Stimulated activated CD4-positive, alpha-beta T cell treated with anti-CD3 and anti-CD28 coated beads, Interleukin-12 subunit alpha, Interleukin-12 subunit beta, amount 100 ng/mL, for 48 hours (primary cell): Measurements from ENCODE around the gene CCDC149.

Experiments
- DNase-seq, 3 donors: peaks; one replicate each; pipeline ENCODE4 v3.0.0-alpha.2; 2020; ENCODE audit warnings: low read depth in 2 of 3, low spot score in 1 of 3

CCDC149 gene

DNA sequence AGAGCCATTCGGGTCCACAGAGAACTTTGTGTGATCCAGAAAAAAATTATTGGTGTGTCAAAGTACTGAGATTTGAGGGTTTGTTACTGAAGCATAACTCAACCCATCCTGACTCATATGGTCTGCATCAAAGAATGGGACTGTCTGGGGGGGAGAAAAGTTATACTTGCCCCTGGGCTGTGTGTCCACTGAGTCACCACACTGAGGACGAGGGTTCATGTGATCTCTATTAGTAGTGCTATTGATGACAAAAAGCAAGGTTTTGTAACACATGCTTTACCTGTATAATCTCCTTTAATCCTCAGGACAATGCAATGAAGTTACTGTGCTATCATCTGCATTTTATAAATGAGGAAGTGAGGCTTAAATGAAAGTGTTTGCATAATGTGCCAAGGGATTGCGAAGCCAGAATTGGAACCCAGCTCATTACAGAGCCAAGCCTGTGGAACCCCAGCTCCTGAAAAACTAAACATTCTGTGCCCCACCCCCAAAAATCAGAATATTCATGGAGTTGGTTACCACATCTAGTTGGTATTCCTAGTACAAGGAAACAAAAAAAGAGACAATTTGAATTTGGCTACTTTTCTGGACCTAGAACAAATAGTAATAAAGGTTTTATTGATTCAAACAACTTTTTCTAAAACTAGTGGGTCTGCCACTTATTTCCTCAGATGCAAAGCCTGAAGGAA is 31.2 kb downstream of the CCDC149 start:
- no peak for DNase-seq

DNA sequence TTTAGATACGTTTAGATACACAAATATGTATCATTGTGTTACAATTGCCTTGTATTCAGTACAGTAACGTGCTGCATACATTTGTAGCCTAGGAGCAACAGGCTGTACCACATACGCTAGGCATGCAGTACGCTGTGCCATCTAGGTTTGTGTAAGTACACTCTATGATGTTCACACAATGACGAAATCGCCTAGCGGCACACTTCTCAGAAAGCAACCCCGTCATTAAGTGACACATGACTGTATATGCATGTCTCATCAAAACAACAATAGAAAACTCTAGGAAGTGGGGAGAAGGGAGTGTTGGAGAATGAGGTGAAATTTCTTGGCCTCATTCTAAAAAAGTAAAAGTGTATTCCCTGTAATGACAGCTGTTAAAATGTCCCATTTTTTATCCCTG is 32.7 kb downstream of the CCDC149 start:
- no peak for DNase-seq

DNA sequence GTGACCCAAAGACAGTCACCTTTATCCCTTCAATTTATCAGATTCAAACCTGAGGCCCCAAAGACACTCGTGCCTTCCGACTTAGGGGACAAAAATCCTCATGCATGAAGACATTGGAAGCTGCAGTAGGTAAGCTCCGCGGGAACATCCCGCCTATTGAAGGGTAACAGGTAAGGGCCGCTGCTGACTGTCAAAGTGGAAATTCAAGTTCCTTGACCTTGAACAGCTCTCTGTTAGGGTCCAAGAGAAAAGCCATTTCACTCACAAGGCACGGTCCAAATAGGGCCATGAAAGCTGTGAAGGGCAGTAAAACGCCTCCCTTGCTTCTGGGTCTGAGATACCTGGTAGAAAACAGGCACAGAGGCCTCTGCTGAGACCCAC is 34.2 kb downstream of the CCDC149 start:
- no peak for DNase-seq

DNA sequence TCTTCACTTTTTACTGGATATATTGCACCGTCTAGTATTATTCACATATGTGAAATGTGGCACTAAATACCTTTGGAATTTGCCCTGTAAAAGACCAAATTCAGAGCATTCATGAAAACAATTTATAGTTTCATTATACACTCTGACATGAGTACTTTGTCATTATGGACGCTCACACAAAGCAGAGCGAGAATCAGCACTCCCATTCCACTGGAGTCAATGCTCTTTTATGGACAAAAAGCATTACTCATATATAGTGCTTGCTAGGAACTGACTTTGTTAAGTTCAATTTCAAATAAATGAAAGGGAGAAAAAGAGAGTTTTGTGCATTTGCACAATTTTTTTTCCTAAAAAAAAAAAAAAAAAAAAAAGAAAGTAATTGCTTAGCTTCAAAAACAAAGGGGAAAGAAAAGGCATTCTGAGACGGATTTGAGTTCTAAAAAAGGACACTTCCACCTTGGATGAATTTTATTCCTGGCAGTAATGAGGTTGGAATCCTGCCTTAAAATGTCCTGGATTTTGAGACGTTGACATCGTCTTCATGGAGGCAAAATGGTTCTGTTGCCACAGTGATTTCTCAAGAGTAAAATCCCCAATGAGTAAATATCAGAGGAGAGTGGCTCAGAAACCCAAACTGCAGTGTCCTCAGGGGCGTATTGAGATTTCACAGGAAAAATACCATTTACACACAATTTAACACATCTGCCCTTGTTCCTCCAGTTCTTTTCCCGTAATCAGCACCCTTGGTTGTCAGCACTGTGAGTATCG is 34.8 kb downstream of the CCDC149 start:
- no peak for DNase-seq

DNA sequence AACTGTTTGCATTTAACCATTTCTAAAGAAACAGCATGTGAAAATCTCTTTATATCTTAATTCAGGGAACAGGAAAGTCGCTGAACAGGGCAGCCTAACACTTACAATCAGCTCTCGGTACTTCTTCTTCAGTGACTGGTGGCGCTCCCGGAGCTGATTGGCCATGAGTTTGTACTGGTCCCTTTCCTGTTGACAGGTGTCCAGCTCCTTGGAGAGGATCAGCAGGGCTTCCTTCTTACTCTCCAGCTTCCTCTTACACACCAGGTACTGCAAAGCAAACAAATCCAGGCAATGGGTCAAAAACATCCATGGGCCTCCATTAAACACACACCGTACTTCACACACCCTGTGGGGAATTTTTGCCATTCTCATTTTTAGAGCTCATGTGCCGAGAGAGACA is 36.4 kb downstream of the CCDC149 start:
- DNase-seq, result no peak

DNA sequence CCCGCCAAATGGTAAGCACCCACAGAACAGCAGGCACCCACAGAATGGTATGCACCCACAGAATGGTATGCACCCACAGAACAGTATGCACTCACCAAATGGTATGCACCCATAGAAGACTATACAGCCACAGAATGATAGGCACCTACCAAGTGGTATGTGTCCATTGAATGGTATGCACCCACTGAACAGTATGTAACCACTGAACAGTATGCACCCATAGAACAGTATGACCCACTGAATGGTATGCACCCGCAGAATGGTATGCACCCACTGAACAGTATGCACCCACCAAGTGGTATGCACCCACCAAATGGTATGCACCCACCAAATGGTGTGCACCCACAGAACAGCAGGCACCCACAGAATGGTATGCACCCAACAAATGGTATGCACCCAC is 40.1 kb downstream of the CCDC149 start:
- DNase-seq, result no peak

DNA sequence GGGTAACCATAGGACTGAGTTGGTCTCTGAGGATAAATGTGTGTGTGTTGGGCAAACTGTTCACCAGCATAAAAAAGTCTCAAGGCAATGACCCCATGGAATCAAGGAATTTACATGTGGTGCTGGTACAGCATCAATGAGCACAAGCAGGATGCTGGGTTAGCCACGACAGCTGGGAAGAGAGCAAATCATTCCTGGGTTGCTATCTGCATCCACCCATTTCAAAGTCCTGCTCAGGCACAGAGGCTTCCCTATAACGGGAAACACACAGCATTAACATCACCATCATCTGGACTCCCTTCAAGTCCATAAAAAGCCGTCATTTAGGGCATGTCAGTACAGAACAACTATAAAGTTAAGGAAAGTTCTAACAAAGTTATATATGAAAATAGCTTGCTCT is 41.6 kb downstream of the CCDC149 start:
- DNase-seq, result no peak

DNA sequence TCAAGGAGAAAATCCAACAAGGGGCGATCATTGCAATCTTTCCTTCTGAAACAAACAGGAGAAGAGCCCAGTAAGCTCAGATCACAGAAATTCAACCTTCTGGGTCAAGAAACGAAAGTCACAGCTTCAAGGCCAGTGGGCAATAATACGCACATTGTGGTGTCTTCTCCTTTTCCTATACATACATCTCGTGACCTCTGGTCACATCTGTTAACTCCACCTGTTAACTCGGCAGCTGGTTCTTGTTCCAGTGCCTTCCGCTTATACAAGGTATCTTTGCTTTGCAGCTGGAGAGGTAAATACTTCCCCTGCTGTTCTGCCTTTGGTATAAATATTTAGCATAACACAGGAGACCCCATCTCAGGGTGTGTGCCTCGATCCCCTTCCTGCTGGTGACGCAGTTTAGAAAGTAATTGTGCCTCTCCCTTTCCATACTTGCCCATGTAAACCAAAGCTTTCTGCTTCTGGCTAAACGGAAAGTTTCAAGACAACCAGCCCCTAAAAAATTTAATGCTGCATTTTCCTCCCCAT is 45.0 kb downstream of the CCDC149 start:
- DNase-seq, result no peak

DNA sequence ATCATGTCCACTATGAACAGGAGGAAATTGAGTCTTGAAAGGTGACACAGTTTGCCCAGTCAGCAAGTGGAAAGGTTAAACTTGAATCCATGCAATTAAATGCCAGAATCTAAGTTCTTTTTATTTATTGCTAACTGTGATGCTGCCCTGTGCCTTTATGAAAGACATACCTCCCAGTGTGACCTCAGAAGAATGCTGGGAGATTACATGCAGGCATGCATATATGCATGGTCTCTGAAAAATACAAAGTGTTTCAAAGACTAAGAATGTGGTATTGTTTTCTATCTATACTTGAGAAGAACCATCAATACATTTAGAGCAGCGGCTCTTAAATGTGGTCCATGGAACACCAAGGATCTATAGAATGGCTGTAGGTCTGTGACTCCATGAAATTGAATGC is 45.6 kb downstream of the CCDC149 start:
- no peak for DNase-seq

DNA sequence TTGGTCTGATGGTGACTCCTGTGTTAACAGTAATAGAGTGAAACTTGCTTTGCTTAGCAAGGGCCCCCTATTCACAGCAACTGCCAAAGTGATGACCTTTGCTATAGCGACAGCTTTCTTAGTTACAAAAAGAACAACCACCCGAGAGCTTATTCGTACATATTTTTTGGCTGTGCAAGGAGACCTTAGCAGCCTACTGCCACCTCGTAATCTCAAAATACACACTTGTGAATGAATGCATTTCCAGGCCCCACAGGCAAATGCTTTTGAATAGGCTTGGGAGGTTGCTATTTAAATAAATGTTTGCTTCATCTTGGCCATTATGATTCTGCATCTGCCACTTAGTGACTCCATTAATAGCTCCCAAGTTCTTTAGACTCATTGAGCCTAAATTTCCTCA is 47.4 kb downstream of the CCDC149 start:
- no peak for DNase-seq

DNA sequence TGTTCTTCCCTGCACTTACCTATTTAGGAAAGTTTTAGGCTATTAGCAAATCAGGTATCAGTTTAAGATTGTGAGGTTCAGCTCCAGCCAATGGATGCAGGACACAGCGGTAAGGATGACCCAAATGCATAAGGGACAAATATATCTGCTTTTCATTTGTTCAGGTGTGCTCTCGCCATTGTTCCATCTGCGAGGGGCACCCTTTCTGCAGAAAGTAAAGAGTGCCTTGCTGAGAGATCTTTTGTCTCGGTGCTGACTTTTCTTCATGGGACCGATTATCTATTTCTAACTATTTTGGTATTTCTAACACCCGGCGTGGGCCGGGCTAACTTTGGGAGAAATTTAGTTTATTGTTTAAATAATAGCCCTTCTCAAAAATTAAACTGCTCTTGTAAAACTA is 49.0 kb downstream of the CCDC149 start:
- no peak for DNase-seq

DNA sequence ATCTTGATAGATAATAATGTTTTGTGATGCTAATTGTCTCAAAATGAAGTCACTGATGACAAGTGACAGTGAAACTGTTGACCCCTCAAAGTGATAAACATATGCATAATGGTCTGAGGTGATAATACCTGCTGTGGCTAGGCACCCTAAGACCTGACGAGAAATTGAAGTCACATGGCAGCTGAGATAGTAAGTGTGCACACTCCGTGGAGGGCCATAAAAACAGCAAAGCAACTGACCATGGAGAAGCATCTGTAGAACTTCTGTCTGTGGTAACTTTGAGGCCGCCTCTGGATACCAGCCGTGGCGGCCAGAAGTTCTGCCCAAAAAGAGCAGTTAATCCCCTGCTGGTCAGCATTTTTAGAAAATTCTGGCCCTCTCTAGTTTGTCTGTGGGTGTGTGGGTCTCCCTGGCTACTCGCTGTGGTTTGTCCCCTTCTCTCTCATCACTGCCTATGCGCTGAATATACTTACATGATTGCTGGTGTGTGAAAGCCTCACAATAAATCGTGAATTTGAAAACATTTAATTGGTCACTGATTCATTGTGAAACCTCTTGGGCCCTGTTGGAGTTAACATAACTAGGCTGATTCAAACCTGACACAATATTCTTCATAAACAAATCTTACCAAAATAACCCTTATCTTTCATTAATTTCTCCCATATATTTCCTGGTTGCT is 50.6 kb downstream of the CCDC149 start:
- no peak for DNase-seq

DNA sequence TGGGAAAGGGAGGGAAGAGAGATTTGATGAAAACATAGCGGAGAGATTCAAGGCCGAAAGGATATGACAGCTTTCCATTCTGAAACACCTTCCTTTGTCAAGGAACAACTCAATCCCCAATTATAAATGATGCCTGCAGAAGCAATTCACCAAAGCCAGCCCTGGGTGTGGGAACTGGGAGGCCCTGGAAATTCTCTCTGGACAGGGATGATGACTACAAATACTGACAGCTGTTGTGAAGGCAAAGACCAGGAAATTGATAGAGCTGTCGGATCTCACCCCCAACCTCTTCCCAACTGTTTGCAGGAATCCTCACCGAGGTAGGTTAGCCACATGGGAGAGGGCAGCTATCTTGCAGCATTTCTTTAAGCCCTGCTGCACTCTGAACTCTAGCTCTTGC is 54.3 kb downstream of the CCDC149 start:
- DNase-seq, result no peak

DNA sequence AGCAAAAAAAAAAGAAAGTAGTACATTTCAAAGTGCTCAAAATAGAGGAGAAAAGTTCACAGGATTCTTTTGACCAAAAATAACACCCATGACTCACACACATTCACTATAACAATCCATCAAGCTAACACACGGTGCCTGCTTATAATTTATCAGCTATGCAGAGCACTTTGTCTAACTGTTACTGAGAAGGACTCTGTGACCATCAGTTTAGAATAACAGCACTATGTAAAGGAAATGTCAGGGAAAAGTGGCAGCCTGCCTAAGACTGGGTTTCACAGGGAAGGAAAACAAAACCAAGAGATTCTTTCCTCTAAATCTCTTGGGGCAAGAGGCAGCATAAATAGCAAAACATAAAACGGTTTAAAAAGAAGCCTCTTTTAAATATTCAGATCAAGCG is 54.8 kb downstream of the CCDC149 start:
- DNase-seq, result no peak

DNA sequence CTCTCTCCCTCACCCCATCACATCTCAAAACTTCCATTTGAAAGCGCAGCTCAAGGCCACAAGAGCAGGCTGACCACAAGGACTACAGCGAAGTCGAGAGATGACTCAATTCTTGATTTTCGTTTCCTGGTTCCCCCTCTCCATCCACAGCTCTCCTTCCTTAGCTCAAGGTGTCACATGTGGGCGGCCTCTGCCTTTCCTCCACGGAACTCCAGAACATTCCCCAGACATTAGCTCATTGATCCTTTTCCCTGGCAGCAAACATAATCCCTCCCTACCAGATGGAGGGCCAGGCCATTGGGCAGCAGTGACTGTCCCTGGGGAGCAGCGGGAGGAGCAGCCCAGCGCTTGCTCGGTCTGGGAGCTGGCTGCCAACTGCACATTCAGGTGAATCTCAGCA is 56.3 kb downstream of the CCDC149 start:
- no peak for DNase-seq

DNA sequence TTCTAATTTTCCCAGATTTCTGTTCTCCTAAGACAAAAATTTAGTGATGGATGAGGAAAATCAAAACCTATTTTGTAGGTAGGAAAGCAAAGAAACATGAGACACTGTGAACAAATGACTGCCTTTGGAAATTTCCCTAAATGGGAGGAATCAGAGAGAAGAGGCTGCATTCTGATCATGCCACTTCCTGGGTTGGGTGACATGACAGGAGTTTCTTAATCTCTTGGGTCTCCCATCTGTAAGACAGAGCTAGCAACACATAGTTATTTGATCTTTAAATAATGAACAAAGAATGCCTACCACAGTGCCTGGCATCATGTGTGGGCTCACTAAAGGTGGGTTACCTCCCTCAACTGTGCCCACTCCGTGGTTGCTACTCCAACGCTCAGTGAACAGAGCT is 57.1 kb downstream of the CCDC149 start:
- no peak for DNase-seq

DNA sequence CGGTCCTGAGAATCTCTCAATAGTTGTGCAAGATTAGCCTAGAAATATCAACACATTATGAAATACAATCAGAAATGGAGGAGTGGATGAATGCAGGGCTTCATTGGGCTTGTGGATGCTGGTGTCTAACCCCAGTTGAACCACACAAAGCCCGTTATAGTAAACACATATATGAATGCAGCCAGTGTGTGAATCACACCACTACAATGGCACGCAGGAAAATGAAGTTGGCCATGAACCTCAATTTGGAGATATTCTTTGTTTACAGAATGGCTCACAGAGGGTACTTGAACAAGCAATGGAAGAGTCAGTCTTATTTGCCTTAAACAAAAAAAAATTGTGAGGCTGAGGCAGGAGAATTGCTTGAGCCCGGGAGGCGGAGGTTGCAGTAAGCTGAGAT is 59.7 kb downstream of the CCDC149 start:
- no peak for DNase-seq

DNA sequence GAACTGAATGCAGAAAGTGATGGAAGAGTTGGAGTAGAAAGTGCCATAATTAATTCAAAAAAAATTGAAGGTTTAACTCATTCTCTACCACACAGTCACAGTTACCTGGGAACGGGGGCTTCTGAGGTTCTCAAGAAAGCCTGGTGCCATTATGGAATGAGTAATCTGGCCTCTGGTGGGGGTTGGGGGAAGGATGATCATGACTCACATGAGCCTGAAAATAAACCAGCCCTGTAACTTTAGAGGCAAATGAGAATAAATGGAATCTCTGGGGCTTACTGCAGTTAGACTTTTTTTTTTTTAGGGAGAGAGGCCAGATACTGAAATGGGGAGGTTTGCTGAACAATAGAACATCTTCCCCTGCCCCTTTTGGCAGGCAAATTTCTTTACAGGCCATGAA is 62.2 kb downstream of the CCDC149 start:
- no peak for DNase-seq

DNA sequence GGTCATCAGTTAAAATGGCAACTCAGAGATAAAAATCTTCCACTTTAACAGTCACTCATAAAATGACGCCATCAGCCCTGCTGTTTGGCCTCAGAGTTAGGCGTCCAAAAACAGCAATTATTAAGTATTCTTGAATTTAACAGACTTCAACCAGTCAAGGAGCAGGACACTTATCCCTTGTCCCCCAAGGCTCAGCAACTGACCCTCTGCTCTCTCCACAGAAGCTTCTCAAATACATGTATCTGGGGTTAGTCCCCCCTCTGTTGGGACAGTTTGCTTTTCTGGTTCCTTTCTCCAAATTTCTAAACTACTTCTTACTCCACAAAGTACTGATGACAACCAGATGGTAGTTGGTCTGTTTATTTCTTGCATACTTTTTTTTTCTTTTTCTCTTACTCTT is 63.1 kb downstream of the CCDC149 start:
- DNase-seq, result no peak

DNA sequence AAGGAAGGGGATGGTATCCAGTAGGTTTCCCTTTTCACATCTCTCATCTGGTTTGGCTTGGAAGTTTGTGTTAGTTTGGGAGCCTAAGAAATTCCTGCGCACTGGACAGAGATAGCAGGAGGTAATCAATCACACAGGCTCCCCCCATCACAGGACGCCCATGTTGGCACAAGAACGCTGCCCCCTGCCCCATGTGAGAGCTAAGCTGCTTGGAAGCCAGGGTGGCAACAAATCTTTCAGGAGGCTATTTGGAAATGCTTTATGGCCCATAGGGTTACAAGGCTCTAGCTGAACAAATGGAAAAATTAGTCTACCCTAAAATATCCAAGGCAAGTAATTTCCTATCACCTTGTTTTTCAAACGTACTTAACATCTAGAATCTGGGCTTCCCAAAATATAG is 63.5 kb downstream of the CCDC149 start:
- DNase-seq, result no peak

DNA sequence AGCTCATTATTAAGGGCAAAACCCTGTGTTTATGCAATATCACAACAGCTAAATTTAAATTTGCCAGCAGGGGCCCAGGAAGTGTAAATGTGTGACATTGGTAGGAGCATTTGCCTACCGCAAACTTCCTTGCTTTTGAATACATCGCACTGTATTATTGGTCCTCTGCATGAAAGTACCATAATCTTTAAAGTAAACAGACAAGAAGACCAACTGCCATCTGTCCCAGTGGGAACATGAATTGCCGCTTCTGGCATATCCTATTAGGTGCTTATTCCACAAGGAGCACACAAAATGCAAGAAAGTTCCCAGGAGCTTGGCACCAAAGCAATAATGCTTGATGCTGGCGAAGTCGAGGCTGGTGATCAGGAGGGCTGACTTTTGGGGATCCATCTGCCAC is 66.1 kb downstream of the CCDC149 start:
- no peak for DNase-seq

DNA sequence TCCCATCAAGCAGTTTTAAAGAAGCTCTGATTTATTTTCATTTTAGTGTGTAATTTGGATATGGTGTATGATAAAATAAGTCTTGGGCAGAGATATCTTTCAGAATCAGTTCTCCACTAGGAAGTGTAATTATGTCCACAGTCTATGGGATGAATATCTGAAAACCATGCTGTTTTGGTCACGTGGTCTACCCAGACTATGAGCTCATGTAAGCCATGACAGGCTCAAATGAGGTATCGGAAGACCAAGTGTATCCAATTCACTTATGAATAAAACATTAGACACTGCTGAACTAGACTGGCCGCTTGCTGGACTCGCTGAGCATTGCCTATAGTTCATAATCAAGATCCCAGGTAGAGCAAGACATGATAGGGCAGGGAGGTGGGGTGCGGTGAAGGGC is 66.9 kb downstream of the CCDC149 start:
- no peak for DNase-seq
